ENCODE results near the gene MTR. TPM values are rescaled to one million over a fixed set of nuclear protein-coding genes. Genes with fewer than 3 reads are reported as not detected.

MTR gene
- total RNA-seq, 1 donor from 2014 or later: 48.9 TPM

GRCh38 chr1:236862219-236862591, 67.1 kb downstream of the MTR start:
- Mint-ChIP-seq H3K36me3 (ENCODE audit: low read depth) (peaks cover 57% of the 10 kb centered on the region), H3K4me1 (ENCODE audit: low read depth) (peaks cover 30% of the 10 kb centered on the region), H3K4me3 (no peak overlapping the region), H3K27me3 (ENCODE audit: insufficient read depth) (no peaks in the 10 kb centered on the region), H3K9me3 (no peaks in the 10 kb centered on the region), H3K27ac (no peak overlapping the region)
- intact Hi-C loops (cut with micrococcal nuclease): no loop called here
- no peak for DNase-seq (ENCODE audit: low spot score)

GRCh38 chr1:236862615-236863211, 67.6 kb downstream of the MTR start:
- no peaks in the 10 kb centered on the region for H3K9me3 Mint-ChIP-seq
- H3K27ac Mint-ChIP-seq: peak overlapping the region; percentile 29
- H3K27me3 Mint-ChIP-seq (ENCODE audit: insufficient read depth): no peaks in the 10 kb centered on the region
- no peak for DNase-seq (ENCODE audit: low spot score)
- no peak overlapping the region for H3K4me3 Mint-ChIP-seq
- H3K36me3 Mint-ChIP-seq (ENCODE audit: low read depth): peaks cover 57% of the 10 kb centered on the region
- H3K4me1 Mint-ChIP-seq (ENCODE audit: low read depth): peaks cover 30% of the 10 kb centered on the region
- intact Hi-C loops (cut with micrococcal nuclease): no loop called here

GRCh38 chr1:236864211-236864610, 69.1 kb downstream of the MTR start:
- no peak for DNase-seq (ENCODE audit: low spot score)
- Mint-ChIP-seq H3K36me3 (ENCODE audit: low read depth) (peaks cover 47% of the 10 kb centered on the region), H3K27me3 (ENCODE audit: insufficient read depth) (no peaks in the 10 kb centered on the region), H3K27ac (no peak overlapping the region), H3K4me3 (no peak overlapping the region), H3K4me1 (ENCODE audit: low read depth) (peaks cover 20% of the 10 kb centered on the region), H3K9me3 (no peaks in the 10 kb centered on the region)
- intact Hi-C loops (cut with micrococcal nuclease): no loop called here

- H3K4me3 Mint-ChIP-seq: no peak overlapping the region
- peaks cover 42% of the 10 kb centered on the region for H3K36me3 Mint-ChIP-seq (ENCODE audit: low read depth)
- H3K9me3 Mint-ChIP-seq: no peaks in the 10 kb centered on the region
- H3K4me1 Mint-ChIP-seq (ENCODE audit: low read depth): peaks cover 18% of the 10 kb centered on the region
- no peaks in the 10 kb centered on the region for H3K27me3 Mint-ChIP-seq (ENCODE audit: insufficient read depth)
- no peak overlapping the region for H3K27ac Mint-ChIP-seq
- no peak for DNase-seq (ENCODE audit: low spot score)
- intact Hi-C loops (cut with micrococcal nuclease): no loop called here
Measured at GRCh38 chr1:236864996-236865817, 70.1 kb downstream of the MTR start.

- no peak overlapping the region for H3K27ac Mint-ChIP-seq
- no peak for DNase-seq (ENCODE audit: low spot score)
- intact Hi-C loops (cut with micrococcal nuclease): no loop called here
- H3K36me3 Mint-ChIP-seq (ENCODE audit: low read depth): peaks cover 46% of the 10 kb centered on the region
- no peaks in the 10 kb centered on the region for H3K27me3 Mint-ChIP-seq (ENCODE audit: insufficient read depth)
- H3K4me1 Mint-ChIP-seq (ENCODE audit: low read depth): peaks cover 23% of the 10 kb centered on the region
- H3K4me3 Mint-ChIP-seq: no peak overlapping the region
- H3K9me3 Mint-ChIP-seq: no peaks in the 10 kb centered on the region
Measured at GRCh38 chr1:236865818-236866155, 70.7 kb downstream of the MTR start.

GRCh38 chr1:236868625-236869467, 73.8 kb downstream of the MTR start:
- Mint-ChIP-seq H3K27me3 (ENCODE audit: insufficient read depth) (no peaks in the 10 kb centered on the region), H3K36me3 (ENCODE audit: low read depth) (peaks cover 34% of the 10 kb centered on the region), H3K27ac (no peak overlapping the region), H3K4me1 (ENCODE audit: low read depth) (peaks cover 18% of the 10 kb centered on the region), H3K9me3 (no peaks in the 10 kb centered on the region), H3K4me3 (no peak overlapping the region)
- intact Hi-C loops (cut with micrococcal nuclease): loop anchor here (1.0 to 2.0 kb wide), 4 partner anchors 74 to 766 kb away; partner anchors contain the start of genes HEATR1 and MTR
- peak; percentile 14 for DNase-seq (ENCODE audit: low spot score)

GRCh38 chr1:236869911-236870310, 74.8 kb downstream of the MTR start:
- Mint-ChIP-seq H3K27me3 (ENCODE audit: insufficient read depth) (no peaks in the 10 kb centered on the region), H3K9me3 (no peaks in the 10 kb centered on the region), H3K27ac (no peak overlapping the region), H3K4me1 (ENCODE audit: low read depth) (peaks cover 18% of the 10 kb centered on the region), H3K4me3 (no peak overlapping the region), H3K36me3 (ENCODE audit: low read depth) (peaks cover 33% of the 10 kb centered on the region)
- intact Hi-C loops (cut with micrococcal nuclease): loop anchor here (1.0 to 2.0 kb wide), 4 partner anchors 75 to 767 kb away; partner anchors contain the start of genes HEATR1 and MTR
- no peak for DNase-seq (ENCODE audit: low spot score)

- peak overlapping the region; percentile 56 for H3K27ac Mint-ChIP-seq
- H3K36me3 Mint-ChIP-seq (ENCODE audit: low read depth): peaks cover 30% of the 10 kb centered on the region
- intact Hi-C loops (cut with micrococcal nuclease): no loop called here
- DNase-seq (ENCODE audit: low spot score): no peak
- H3K4me1 Mint-ChIP-seq (ENCODE audit: low read depth): peaks cover 18% of the 10 kb centered on the region
- no peaks in the 10 kb centered on the region for H3K9me3 Mint-ChIP-seq
- no peak overlapping the region for H3K4me3 Mint-ChIP-seq
- no peaks in the 10 kb centered on the region for H3K27me3 Mint-ChIP-seq (ENCODE audit: insufficient read depth)
Measured at GRCh38 chr1:236870721-236871120, 75.6 kb downstream of the MTR start.

- Mint-ChIP-seq H3K9me3 (no peaks in the 10 kb centered on the region), H3K4me3 (no peak overlapping the region), H3K36me3 (ENCODE audit: low read depth) (peaks cover 27% of the 10 kb centered on the region), H3K27ac (no peak overlapping the region), H3K4me1 (ENCODE audit: low read depth) (peaks cover 18% of the 10 kb centered on the region), H3K27me3 (ENCODE audit: insufficient read depth) (no peaks in the 10 kb centered on the region)
- DNase-seq (ENCODE audit: low spot score): no peak
- intact Hi-C loops (cut with micrococcal nuclease): no loop called here
Measured at GRCh38 chr1:236872075-236872666, 77.1 kb downstream of the MTR start.

GRCh38 chr1:236875975-236876374, 80.9 kb downstream of the MTR start:
- peaks cover 13% of the 10 kb centered on the region for H3K36me3 Mint-ChIP-seq (ENCODE audit: low read depth)
- H3K27ac Mint-ChIP-seq: no peak overlapping the region
- H3K4me1 Mint-ChIP-seq (ENCODE audit: low read depth): peaks cover 5% of the 10 kb centered on the region
- H3K4me3 Mint-ChIP-seq: no peak overlapping the region
- intact Hi-C loops (cut with micrococcal nuclease): no loop called here
- DNase-seq (ENCODE audit: low spot score): no peak
- H3K27me3 Mint-ChIP-seq (ENCODE audit: insufficient read depth): no peaks in the 10 kb centered on the region
- no peaks in the 10 kb centered on the region for H3K9me3 Mint-ChIP-seq

GRCh38 chr1:236877661-236878060, 82.6 kb downstream of the MTR start:
- Mint-ChIP-seq H3K36me3 (ENCODE audit: low read depth) (peaks cover 9% of the 10 kb centered on the region), H3K27ac (no peak overlapping the region), H3K9me3 (no peaks in the 10 kb centered on the region), H3K4me1 (ENCODE audit: low read depth) (no peaks in the 10 kb centered on the region), H3K4me3 (no peak overlapping the region), H3K27me3 (ENCODE audit: insufficient read depth) (no peaks in the 10 kb centered on the region)
- intact Hi-C loops (cut with micrococcal nuclease): no loop called here
- DNase-seq (ENCODE audit: low spot score): no peak

- Mint-ChIP-seq H3K27ac (no peak overlapping the region), H3K4me3 (no peak overlapping the region), H3K27me3 (ENCODE audit: insufficient read depth) (no peaks in the 10 kb centered on the region), H3K4me1 (ENCODE audit: low read depth) (no peaks in the 10 kb centered on the region), H3K9me3 (no peaks in the 10 kb centered on the region), H3K36me3 (ENCODE audit: low read depth) (peaks cover 5% of the 10 kb centered on the region)
- no peak for DNase-seq (ENCODE audit: low spot score)
- intact Hi-C loops (cut with micrococcal nuclease): no loop called here
Measured at GRCh38 chr1:236880209-236880608, 85.1 kb downstream of the MTR start.

Measured in activated T-helper 1 cell treated with anti-CD3 and anti-CD28 coated beads, Interleukin-12 subunit alpha, Interleukin-12 subunit beta, Interleukin-2, Interleukin-4 antibody, amounts not matched to agents 30 ng/mL and 10 ng/mL and 1 ng/mL, durations not matched to agents 14 hours and 24 hours and 36 hours (primary cell).